Cortex of kidney (tissue), 1 donor: ENCODE measurements around the gene COPS9.

Source experiments
- DNase-seq: peaks from one replicate; lab custom pipeline; 2025; lab: John Stamatoyannopoulos, UW

Gene COPS9

DNA sequence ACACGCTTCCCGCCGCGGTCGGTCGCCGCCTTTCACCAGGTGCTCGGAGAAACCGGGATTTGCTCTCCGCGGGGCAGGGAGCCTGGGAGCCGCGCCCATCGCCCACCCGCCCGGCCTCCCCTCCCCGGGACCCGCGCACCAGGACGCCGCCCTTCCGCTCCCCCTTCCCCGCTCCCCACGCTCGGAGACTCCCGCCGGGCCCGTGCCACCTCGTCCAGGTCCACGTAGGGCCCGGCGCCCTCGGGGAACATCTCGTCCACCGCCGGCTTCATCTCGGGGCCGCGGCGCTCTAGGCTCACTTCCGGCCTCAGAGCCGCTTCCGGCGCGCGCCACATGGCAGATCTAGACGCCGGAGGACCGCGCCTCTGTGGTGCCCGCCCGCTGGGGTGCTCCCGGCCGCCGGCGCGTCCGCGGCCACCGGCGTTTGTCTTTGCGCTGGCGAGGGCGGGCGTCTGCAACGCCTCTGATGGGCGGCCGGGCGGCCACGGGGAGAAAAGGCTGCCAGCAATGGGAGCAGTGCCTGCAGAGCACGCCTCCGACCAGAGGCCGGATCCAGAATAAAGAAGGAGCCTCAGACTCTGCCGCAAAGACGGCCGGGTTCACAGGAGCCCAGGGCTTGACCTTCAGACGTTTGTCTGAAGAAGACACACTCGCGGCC lies at the start of gene COPS9:
COPS9 (minus strand) TSS at position 293 of the 658 bp plus-strand sequence; CDS start at position 272, 21 bp downstream.
- no peak for DNase-seq

DNA sequence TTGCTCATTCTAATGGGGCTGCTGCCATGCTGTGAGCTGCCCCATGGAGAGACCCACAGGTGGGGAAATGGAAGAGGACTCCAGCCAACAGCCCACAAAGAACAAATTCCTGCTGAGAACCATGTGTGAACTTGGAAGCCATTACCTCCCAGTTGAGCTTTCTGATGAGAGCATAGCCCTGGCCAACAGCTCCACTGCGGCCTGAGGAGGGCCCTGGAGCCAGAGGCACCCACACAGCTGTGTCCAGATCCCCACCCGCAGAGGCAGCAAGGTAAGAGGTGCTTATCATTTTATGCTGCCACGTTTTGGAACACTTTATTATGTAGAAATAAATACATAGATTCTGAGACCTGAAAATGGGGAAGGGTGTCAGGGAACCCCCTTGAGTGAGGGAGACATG lies 48.6 kb upstream of the COPS9 start:
- DNase-seq: no peak

DNA sequence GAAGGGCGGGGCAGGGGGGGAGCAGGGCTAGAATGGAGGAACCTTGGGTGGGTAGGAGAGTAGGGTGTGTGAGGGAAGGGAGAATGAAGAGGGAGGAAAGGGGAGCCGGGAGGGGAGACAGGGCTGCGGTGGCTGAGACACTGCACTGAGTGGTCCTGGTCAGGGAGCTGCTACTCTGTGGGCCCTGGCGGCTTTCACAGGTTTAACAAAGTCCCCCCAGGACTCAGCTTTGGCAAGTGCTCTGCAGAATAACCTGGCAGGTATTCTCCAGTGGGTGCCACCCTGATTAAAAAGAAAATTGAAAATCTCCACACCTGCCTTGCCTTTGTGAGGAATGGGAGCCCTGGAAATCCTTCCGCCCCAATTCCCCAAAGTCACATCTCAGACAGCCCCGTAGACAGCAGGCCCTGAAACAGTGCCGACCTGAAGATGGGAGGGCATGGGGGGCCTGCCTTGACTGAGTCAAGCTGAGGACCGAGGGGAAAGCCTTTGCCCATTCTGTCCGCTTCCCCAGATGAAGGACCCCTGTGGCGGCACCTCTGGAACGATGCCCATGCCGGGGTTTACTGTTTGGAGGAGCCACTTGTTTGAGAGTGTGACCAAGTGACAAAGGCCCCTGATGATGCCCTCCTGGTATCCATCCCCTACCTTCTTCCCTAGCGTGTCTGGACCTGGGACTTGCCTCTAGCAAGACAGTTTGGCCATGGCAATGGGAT lies 47.9 kb upstream of the COPS9 start:
- no peak for DNase-seq

DNA sequence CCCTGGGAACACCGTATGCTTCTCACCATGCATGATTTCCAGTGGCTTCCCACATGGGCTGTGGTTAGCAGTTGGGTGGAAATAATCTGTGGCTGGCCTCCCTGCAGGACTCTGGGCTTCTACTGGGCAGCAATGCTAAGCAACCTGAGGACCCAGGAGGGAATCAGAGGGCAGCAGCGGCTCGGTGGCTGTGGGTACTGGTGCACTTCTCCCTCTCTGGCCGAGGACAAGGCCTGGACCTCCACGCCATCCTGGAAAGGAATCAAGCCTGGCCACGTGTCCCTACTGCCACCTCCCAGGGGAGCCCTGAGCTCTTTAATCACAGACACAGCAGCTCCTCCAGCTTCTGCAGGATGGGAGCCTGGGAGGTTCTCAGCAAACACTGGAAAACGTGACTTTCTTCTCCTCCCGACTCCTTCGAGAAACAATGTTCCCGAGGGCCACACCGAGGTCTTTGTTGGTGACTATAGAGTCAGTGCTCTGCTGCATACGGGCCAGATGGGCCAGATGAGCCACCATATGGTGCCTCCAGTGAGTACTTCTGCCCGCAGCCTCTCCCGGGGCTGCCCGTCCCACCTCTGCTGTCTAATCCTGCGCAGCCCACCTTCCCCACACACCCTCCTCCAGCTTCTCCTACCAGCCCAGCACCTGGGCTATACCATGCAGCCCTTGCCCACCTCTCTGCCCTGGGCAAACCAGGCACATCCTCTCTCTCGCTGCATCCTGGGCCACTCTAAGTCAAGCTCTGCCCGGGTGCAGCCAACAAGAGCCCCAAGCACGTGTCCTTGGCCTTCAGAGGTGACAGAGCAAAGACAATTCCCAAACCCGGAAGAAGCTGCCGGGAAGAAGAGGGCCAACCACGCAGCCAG lies 47.1 kb upstream of the COPS9 start:
- no peak for DNase-seq

GRCh38 chr2:240182476-240182875 lies 46.4 kb upstream of the COPS9 start:
- no peak for DNase-seq

GRCh38 chr2:240182001-240182400 lies 45.9 kb upstream of the COPS9 start:
- no peak for DNase-seq

GRCh38 chr2:240179941-240180666 lies 44.0 kb upstream of the COPS9 start:
- DNase-seq: no peak

GRCh38 chr2:240179186-240179815 lies 43.2 kb upstream of the COPS9 start:
- no peak for DNase-seq

DNA sequence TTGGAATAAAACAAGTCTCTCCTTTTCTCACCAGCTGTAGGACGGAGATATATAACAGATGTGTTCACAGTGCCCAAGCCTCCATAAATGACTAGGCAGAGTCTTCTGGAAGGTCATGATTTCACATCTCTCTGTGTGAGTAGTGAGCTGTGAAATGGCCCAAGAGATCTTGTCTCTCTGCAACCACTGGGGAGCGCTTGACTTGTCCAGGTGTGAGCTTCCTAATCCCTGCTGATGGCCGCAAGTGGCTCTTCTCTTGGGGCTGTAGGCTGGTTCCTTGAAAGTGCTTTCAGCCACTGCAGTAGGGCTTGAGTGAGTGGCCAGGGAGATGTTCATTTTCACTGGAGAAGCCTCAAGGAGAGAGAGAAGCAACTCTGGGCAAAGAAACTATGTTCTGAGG lies 42.5 kb upstream of the COPS9 start:
- no peak for DNase-seq

DNA sequence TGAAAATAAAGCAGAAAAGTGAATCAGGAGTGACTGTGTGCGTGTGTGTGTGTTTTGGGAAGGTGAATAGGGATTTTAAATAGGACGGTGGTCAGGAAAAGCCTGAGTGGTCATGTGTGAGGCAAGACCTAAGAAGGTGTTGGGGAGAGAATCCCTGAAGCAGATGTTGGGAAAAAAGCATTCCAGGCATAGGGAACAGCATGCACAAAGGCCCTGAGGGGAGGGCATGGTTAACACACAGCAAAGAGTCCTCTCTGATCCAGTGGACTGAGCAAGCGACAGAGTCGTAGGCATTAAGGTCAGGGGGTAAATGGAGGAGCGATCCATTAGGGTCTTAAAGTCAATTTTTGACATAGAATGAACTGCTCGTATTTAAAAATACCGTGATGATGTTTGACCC lies 38.4 kb upstream of the COPS9 start:
- no peak for DNase-seq

DNA sequence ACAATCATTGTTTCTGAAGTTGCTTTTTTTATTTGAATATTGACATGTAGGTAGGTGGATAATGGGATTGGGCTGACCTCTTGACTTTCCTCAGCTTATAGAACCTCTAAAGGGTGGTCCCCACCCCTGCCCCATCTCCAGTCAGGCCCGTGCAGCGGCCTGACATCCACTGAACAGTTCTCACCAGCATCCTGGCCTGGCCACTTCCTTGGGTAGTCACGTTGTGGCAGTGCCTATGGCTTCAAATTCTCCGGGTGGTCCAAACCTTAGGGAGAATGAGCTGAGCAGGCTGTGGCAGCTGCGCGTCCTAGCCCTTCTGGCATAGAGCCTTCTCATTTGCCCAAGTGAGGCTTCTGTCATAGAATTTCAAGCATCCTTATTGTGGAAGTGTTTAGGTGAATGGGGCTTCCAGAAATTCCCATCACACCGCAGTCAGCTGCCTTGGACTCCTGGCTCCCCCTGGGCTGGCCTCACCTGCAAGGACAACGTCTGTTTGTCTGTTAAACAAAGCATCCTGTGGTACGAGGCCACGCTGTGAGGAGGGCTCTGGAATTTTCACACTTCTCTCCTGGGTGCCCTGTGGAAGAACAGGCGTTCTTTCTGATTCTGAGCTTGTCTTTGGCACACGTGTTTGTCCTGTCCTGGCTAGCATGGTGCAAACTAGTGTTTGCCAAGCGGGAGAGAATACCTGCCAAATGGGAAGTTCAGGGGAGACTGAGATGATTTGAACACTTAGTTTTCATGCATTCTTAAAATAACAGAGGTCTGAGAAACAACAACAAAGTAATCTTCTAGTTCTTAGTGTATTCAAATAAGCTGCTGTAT lies 36.2 kb upstream of the COPS9 start:
- DNase-seq: no peak

GRCh38 chr2:240170883-240171282 lies 34.8 kb upstream of the COPS9 start:
- DNase-seq: no peak

DNA sequence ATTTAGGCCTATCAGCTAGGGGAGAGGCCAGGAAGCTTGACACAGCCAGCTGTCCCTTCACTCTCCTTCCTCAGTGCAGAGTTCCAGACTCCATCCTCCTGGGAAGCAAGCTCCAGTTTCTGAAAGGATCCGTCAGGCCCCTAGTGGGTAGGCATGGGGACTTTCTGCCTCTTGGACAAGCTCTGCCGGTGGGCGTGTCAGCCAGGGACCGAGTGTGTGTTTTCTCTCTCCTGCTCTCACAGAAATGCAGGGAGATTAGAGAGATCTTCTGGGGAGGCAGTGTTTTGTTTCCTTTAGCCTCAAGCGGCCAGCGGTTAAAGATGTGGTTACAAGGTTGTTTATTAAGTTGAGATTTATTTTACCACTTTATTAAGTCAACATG lies 34.2 kb upstream of the COPS9 start:
- no peak for DNase-seq

GRCh38 chr2:240169486-240170353 lies 33.6 kb upstream of the COPS9 start:
- no peak for DNase-seq

- no peak for DNase-seq
These were observed 32.6 kb upstream of the COPS9 start for GRCh38 chr2:240168546-240169361.

DNA sequence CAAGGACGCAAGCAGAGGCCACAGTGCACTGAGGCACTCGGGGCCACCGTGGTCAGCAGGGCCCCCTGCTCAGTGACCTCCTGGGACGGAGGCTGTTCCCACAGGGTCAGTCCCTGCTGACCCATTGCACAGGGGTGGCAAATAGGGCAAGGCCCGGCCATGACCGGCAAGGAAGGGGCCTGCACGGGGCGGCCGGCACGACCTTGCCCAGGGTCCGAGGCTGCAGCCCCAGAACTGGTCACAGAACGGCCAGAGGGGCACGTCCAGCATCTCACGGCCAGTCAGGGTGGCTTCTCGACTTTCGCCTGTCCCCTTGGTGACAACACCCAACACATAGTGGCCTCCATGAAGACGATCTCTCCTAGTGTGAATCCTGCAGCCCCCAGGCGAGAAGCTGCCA lies 31.9 kb upstream of the COPS9 start:
- DNase-seq: no peak

- DNase-seq: no peak
These were observed 31.4 kb upstream of the COPS9 start for GRCh38 chr2:240167588-240167880.

GRCh38 chr2:240166761-240167587 lies 30.9 kb upstream of the COPS9 start:
- DNase-seq: no peak
